ENCODE results near the gene OR1I1. TPM values are rescaled to one million over a fixed set of nuclear protein-coding genes. Genes with fewer than 3 reads are reported as not detected.
A peak's percentile ranks its signal among the peaks of the same experiment; 100 is the strongest.

Gene OR1I1
- polyA plus RNA-seq, 2 of the 4 experiments (the other 2 are of a cell fraction): not detected

GRCh38 chr19:15123031-15123890 is 41.2 kb downstream of the OR1I1 start:
- no peak for FAIRE-seq
- 98% methylated on average over 9 of the region's 22 CpGs for WGBS (ENCODE audit: missing lambda C conversion rate)
- no peaks in the 10 kb centered on the region for H3K9me3 ChIP-seq
- H3K27ac ChIP-seq: no peak overlapping the region
- ChIA-PET CTCF (no interaction called here), POLR2A (no interaction called here)
- no peak overlapping the region for H3K4me2 ChIP-seq
- no peak for DNase-seq (ENCODE audit: low read depth in 1 of 2, low spot score in 1 of 2)
- no peak overlapping the region for H3K4me3 ChIP-seq
- H3K4me1 ChIP-seq: peaks cover 10% of the 10 kb centered on the region; the same call in 1 of the 3 replicates
- ATAC-seq: no peak
- TF ChIP-seq CHD2 (IDR thresholded peaks at IDR 0.05; ENCODE audit: low read length, partially characterized antibody): no peak
- no peak for TF ChIP-seq MYC (IDR thresholded peaks at IDR 0.05; ENCODE audit: borderline replicate concordance, low read length)
- no peak for TF ChIP-seq HOXB13 (CRISPR knock-in tag; IDR thresholded peaks at IDR 0.05; ENCODE audit: low read depth)
- TF ChIP-seq HES2 (IDR thresholded peaks at IDR 0.05): no peak
- TF ChIP-seq KDM5A (IDR thresholded peaks at IDR 0.05): no peak

GRCh38 chr19:15123900-15124299 is 41.9 kb downstream of the OR1I1 start:
- POLR2A ChIA-PET: interaction anchor here (0.9 kb wide), 1 partner anchor 9 kb away, joined by 3 read pairs; no protein-coding TSS in a partner anchor
- no peak overlapping the region for H3K4me3 ChIP-seq
- DNase-seq (ENCODE audit: low read depth in 1 of 2, low spot score in 1 of 2) (no peak), ATAC-seq (no peak), FAIRE-seq (no peak)
- H3K4me1 ChIP-seq: peaks cover 10% of the 10 kb centered on the region; the same call in 1 of the 3 replicates
- no peak overlapping the region for H3K27ac ChIP-seq
- no peak for TF ChIP-seq NFE2L2 (conservative IDR thresholded peaks at IDR 0.05; ENCODE audit: low read length)
- TF ChIP-seq PBX3 (IDR thresholded peaks at IDR 0.05): no peak
- no peak for TF ChIP-seq SREBF2 (IDR thresholded peaks at IDR 0.05)
- no peak for TF ChIP-seq ESRRA (IDR thresholded peaks at IDR 0.05; ENCODE audit: borderline replicate concordance, low read length)
- TF ChIP-seq MAZ (IDR thresholded peaks at IDR 0.05; ENCODE audit: borderline replicate concordance, low read depth, low read length): no peak
- CTCF ChIA-PET: interaction anchor here (1.3 kb wide), 1 partner anchor 54 kb away, joined by 3 read pairs; no protein-coding TSS in a partner anchor
- 80% methylated on average over 1 of the region's 5 CpGs for WGBS (ENCODE audit: missing lambda C conversion rate)
- H3K9me3 ChIP-seq: no peaks in the 10 kb centered on the region
- H3K4me2 ChIP-seq: peak overlapping the region; percentile 93; the same call in 2 of the 3 replicates

GRCh38 chr19:15124572-15125231 is 42.7 kb downstream of the OR1I1 start:
- CTCF ChIA-PET: interaction anchor here (1.3 kb wide), 1 partner anchor 53 kb away, joined by 3 read pairs; no protein-coding TSS in a partner anchor
- DNase-seq (ENCODE audit: low read depth in 1 of 2, low spot score in 1 of 2): no peak

More at GRCh38 chr19:15124572-15125231, 42.7 kb downstream of the OR1I1 start:
- Histone ChIP-seq H3K4me3 (peak overlapping the region; percentile 80), H3K9me3 (no peaks in the 10 kb centered on the region), H3K4me1 (peaks cover 10% of the 10 kb centered on the region; the same call in 1 of the 3 replicates), H3K4me2 (peak overlapping the region; percentile 93), H3K27ac (peak overlapping the region; percentile 86 to 92)
- peak in 1 of 2 experiments; percentile 7; a peak in 3 of 6 replicates for ATAC-seq
- FAIRE-seq: no peak
- TF ChIP-seq USF2 (IDR thresholded peaks at IDR 0.05): no peak
- no peak for TF ChIP-seq HEYL (CRISPR knock-in tag; IDR thresholded peaks at IDR 0.05)
- TF ChIP-seq SMC3 (IDR thresholded peaks at IDR 0.05): no peak
- TF ChIP-seq NPAS2 (CRISPR knock-in tag; IDR thresholded peaks at IDR 0.05; ENCODE audit: borderline replicate concordance): no peak
- TF ChIP-seq GATA3 (IDR thresholded peaks at IDR 0.05; ENCODE audit: borderline replicate concordance): no peak
- TF ChIP-seq NR3C1 (IDR thresholded peaks at IDR 0.05): no peak
- TF ChIP-seq CHD4 (IDR thresholded peaks at IDR 0.05; ENCODE audit: borderline replicate concordance): no peak
- TF ChIP-seq ZC3H11A (IDR thresholded peaks at IDR 0.05): no peak
- TF ChIP-seq MAZ (IDR thresholded peaks at IDR 0.05; ENCODE audit: borderline replicate concordance, low read depth, low read length): no peak
- no peak for TF ChIP-seq CEBPB (IDR thresholded peaks at IDR 0.05)
- no peak for TF ChIP-seq E2F6 (IDR thresholded peaks at IDR 0.05; ENCODE audit: borderline replicate concordance, low read depth)
- no peak for TF ChIP-seq CBX2 (IDR thresholded peaks at IDR 0.05; ENCODE audit: borderline replicate concordance, low read depth)
- no peak for TF ChIP-seq RARB (CRISPR knock-in tag; IDR thresholded peaks at IDR 0.05)
- no peak for TF ChIP-seq HDAC2 (IDR thresholded peaks at IDR 0.05)
- no peak for TF ChIP-seq KDM5A (IDR thresholded peaks at IDR 0.05)
- no peak for TF ChIP-seq BCL3 (IDR thresholded peaks at IDR 0.05)
- no peak for TF ChIP-seq ZFP36 (IDR thresholded peaks at IDR 0.05; ENCODE audit: borderline replicate concordance, partially characterized antibody)
- no peak for TF ChIP-seq FOSL2 (IDR thresholded peaks at IDR 0.05)
- no peak for TF ChIP-seq FOSL2 (CRISPR knock-in tag; IDR thresholded peaks at IDR 0.05)
- 91% methylated on average over 5 of the region's 33 CpGs for WGBS (ENCODE audit: missing lambda C conversion rate)
- POLR2A ChIA-PET: interaction anchor here (0.9 kb wide), 1 partner anchor 10 kb away, joined by 3 read pairs; no protein-coding TSS in a partner anchor

Data from A549 (cell line).